ENCODE measurements around the gene MAMLD1. TPM values are rescaled to one million over a fixed set of nuclear protein-coding genes. Genes with fewer than 3 reads are reported as not detected.

Gene MAMLD1
- total and polyA plus RNA-seq, 2 of the 8 experiments (the other 6 are each of a cell fraction or from before 2014, with no cell fraction given): 0.09 to 0.26 TPM

DNA sequence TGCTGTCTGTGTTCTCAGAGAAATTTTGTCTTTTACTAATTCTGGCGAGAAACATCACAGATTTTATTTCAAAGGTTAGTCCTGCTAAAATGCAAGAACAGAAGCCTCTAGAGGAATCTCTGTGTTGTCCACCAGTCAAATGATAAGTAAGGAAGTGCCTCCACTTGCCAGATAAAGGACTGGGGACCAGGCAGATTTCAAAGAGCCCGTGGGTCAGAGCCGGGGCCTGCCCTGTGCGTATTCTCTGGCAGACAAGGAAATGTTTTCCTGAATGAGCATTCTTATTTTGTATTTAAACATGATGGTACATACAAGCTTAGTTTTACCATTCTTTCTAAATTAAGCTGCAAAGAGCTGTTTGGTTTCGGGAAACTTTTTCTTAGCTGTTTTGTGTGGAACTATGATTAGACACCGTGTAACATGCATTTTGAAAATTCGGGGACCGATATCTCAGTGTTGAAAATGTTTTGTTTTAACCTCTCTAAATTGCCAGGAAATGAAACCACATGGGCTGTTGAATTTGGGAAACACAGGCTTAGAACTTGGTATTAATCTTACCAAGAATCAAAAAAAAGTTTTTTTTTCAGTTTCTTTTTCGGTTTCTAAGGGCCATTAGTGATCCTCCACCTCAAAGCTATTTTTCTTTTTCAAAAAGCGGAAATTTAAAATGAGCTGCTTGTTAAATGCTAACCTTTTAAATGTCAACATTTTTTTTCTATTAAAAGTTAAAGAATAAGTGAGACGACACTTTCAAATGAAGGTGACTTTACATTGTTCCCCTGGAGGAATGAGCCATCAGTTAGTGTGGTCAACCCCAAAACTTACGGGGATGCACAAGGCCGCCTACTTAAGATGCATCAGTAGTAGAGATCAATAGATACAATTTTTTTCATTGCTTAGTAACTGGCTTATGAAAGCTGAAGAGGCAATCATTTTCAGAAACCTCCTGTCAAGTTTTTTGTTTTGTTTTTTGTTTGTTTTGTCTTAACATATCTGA is 115.7 kb downstream of the MAMLD1 start (continued):
- TF ChIP-seq, protein P1, sequence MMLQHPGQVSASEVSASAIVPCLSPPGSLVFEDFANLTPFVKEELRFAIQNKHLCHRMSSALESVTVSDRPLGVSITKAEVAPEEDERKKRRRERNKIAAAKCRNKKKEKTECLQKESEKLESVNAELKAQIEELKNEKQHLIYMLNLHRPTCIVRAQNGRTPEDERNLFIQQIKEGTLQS (IDR thresholded peaks at IDR 0.05; ENCODE audit: insufficient read depth, low read depth, low read length): no peak
- no peak for TF ChIP-seq NRF1 (IDR thresholded peaks at IDR 0.05; ENCODE audit: low read depth, low read length)
- TF ChIP-seq RNF2 (IDR thresholded peaks at IDR 0.05; ENCODE audit: borderline replicate concordance, low read depth, low read length, missing control alignments, poor library complexity, severe bottlenecking): no peak
- no peak for TF ChIP-seq KDM5A (IDR thresholded peaks at IDR 0.05; ENCODE audit: low read length)
- TF ChIP-seq RFX5 (IDR thresholded peaks at IDR 0.05; ENCODE audit: borderline replicate concordance, low read depth, low read length): no peak
- TF ChIP-seq BACH1 (IDR thresholded peaks at IDR 0.05; ENCODE audit: low read length): no peak
